HG02973 (cell line): ENCODE data around the gene KBTBD8.

Experiments
- ATAC-seq: cut with Tn5 transposase; IDR thresholded peaks from one replicate; pipeline ENCODE4 v1.9.1; 2021; ENCODE audit warnings: moderate library complexity; ENCODE audit not compliant: unreplicated experiment

KBTBD8 gene

DNA sequence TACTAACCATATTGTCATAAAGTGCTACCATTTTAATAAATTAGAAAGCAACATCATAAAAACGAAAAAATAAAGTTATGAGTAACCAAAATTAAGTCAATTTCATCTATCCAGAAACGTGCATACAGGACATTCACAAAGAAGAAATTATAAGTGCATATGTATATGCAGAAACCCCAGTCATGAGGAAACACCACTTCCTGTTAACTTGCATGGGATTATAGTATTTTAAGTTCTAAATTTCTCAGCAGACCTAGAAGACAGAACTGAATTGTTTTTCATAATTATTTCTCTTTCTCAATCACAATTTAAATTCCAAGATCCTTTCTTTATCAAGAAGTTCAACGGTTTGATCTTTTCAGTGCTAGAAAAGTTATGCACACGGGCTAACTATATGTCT, 1.4 kb upstream of the KBTBD8 start:
- ATAC-seq = no peak

DNA sequence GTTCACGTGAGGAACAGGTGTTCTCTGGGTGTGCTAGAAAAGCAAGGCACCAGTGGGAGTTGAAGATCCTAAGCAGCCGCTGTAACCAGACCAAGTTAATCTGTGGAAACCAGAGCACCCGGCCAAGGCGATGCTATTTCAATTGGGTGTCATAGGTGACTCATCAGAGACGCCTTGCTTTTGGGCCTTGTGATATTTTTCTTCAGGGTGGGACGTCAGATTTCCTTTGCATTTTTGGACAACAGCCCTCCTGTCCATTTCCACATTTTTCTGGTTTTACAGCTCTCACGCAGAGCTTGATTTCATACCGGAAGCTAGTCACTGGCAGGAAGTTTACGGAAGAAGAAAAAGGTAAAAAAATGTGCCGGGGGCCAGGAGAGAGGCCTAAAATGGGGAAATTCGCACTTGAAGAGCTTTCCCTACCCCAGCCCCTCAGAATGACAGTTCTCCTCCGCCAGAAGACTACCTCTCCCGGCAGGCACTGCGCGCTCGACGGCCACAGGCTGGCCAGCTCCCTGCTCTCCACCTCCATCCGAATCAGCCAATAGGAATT, 471 bp upstream of the KBTBD8 start:
- peak; percentile 88 for ATAC-seq

- no peak for ATAC-seq
Observed at GRCh38 chr3:66998904-66999235, 763 bp downstream of the KBTBD8 start.

GRCh38 chr3:67000009-67000408, 1.9 kb downstream of the KBTBD8 start:
- peak; percentile 53 for ATAC-seq

- no peak for ATAC-seq
Observed at GRCh38 chr3:67001086-67001861, 3.2 kb downstream of the KBTBD8 start.

GRCh38 chr3:67005974-67006373, 7.9 kb downstream of the KBTBD8 start:
- ATAC-seq = no peak

- ATAC-seq = no peak
Observed at GRCh38 chr3:67006460-67006859, 8.4 kb downstream of the KBTBD8 start.

DNA sequence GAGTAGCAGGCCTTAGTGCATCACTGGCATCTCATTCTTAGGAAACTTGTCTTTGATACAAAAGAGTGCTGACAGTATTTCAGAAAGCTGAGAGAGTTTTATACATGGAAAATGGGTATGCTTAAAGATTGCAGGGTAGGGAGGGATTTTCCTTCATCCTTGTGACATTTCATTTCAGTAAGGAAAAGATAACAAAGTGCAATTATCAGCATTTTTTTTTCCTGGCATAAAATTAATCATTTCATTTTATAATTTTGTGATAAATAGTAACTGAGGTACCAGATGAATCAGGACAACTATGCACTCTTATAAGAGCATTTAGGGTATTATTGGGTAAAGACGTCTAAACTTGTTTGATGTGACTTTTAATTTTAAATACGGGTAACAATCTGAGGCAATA, 10.3 kb downstream of the KBTBD8 start:
- ATAC-seq = no peak

DNA sequence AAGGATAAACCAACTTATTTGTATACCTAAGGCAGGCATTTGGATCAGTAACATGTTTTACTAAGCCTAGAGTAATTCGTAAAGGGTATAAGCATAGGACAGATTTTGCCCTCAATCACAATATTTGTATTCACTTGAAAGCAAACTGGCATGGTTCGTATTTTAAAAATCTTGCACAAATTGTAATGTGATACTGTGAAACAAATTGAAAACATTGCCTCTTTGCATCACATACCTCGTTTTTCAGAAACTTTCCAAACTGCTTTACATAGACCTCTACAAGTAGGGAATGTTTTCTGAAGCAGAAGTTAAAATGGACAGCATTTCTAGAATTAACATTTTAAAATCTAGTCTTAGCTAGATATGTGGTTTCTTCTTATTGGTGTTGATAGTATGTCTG, 11.6 kb downstream of the KBTBD8 start:
- no peak for ATAC-seq

- no peak for ATAC-seq
Observed at GRCh38 chr3:67011414-67012131, 13.5 kb downstream of the KBTBD8 start.

DNA sequence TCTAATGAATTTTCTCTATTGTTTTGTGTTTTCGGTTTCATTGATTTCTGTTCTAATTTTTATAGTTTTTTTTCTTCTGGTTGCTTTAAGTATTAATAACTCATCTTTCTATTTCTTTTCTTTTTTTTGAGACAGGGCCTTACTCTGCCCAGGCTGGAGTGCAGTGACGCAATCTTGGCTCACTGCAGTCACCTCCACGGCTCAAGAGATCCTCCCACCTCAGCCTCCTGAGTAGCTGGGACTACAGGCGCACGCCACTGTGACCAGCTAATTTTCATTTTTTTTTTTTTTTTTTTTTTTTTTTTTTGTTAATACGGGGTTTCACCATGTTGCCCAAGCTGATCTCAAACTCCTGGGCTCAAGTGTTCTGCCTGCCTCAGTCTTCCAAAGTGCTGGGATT, 14.5 kb downstream of the KBTBD8 start:
- no peak for ATAC-seq

DNA sequence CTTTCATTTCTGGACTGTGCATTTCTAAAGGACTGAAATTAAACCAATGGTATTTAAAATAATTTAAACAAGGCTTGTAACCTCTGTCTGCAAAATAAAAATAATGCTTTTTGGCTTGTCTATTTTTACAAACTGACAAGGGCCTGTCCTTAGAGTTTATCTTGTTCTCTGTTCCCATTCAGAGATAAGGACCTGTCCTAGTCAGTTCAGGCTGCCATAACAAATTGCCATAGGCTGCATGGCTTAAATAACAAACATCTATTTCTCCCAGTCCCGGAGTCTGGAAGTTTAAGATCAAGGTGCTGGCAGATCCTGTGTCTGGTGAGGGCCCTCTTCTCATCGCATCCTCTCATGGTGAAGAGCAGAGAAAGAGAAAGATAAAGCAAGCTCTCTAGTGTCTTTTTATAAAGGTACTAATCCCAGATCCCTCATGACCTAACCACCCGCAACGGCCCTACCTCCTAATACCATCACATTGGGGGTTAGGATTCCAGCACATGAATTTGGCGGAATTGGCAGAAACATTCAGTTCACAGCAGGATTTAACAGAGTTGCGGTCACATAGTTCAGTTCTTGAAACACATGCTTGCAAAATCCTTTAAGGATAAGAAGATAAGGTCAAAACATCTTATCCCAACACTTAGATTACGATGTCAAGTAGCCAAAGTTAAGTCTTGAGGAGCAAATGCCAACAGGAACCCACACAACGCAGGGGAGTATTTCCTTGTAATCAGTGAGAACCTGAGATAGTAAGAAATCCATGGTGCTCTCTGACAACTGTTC, 17.8 kb downstream of the KBTBD8 start:
- no peak for ATAC-seq

DNA sequence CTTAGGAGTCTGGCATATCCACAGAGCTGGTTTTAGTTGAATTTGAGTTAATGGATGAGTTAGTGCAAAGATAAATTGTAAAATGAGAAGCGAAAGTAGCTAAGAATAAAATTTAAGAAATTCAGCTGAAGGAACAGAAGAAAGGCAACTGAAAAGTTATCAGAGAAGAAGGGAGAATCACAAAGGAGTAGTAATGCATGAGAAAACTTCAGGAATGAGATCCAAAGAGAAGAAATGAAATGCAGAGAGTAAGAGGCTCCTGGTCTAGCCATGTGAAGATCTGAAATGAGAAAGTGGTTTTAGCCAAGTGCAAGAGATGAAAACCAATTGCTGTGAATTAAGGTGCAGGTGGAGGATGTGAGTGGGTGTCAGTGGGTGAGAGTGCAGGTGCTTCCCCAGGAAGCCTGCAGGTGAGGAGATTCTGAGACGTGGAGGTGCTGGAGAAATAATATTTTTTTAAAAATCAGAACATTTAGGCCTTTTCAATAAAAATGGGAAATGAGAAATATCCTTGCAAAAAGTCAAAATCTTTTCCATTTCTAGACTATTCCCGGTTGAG, 18.5 kb downstream of the KBTBD8 start:
- ATAC-seq = no peak

DNA sequence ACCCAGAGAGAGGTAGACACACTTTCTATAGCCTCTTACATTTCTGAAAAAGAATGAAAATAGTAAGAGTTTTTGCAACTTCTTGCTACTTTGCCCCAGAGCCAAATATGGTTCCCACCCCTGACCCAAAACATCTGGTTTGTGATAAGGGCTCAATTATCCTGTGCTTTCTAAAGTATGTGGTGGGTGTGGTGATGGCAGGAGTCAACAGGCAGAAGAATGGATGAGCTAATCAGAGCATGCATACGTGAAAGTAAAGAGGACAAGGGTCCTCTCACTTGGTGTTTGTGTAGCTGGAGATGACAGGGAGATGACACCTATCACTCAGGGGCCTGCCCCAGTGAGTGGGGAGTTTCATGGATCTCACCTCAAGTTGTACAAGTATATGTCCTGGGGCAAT, 19.1 kb downstream of the KBTBD8 start:
- ATAC-seq = peak; percentile 30

GRCh38 chr3:67018105-67018788, 20.1 kb downstream of the KBTBD8 start:
- ATAC-seq = peak; percentile 37

- ATAC-seq = peak; percentile 61
Observed at GRCh38 chr3:67018789-67019526, 20.9 kb downstream of the KBTBD8 start.

GRCh38 chr3:67028001-67028784, 30.1 kb downstream of the KBTBD8 start:
- no peak for ATAC-seq

DNA sequence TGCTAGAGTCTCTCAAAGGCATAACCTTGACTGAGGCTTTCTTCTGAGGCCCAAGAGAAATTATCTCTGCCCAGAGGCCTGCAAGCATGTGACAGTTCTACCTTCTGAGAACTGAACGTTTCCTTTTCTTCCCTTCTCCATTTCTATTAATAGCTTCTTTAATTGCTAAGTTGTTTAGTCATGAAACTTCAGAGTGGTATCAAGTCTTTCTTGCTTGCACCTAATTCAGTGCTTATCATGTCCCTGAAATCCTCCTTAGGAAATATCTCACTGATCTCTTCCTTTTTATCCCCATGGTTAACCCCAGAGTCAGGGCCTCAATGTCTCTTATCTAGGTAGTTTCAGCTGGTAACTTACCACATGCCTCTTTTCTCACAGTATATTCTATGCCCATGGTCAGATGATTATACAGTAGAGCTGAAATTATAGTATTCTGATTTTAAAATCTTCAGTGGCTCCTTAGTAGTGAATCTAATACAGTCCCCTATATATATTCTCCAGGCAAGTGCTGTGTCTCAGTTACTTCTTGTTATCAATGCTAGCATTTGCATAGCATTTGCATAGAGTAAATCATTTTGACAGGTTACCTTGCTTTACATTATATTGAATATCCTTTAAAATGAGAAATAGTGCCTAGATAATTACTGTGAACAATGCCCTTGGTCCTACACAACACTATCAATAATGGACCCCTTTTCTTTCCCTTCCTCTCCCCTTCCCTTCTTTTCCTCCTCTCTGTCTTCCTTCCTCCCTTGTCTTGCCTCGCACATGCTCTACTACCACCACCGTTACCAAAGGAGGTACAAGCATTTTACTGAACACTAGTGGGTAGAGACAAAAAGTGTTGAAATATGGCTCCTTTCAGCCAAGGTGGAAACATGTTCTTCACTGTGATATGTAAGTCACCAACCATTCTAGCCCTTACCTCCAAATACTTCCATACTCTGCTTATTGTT, 33.0 kb downstream of the KBTBD8 start:
- ATAC-seq = peak; percentile 73
